ENCODE results near the gene CD9.

GRCh38 chr12:6202846-6203245 lies 2.6 kb downstream of the CD9 start:
- no peak for TF ChIP-seq ARNTL (CRISPR knock-in tag; IDR thresholded peaks at IDR 0.05; ENCODE audit: borderline replicate concordance, low read depth)
- no peak for TF ChIP-seq ESRRG (CRISPR knock-in tag; IDR thresholded peaks at IDR 0.05)
- TF ChIP-seq OSR1 (CRISPR knock-in tag; IDR thresholded peaks at IDR 0.05), result no peak
- no peak for TF ChIP-seq TCF4 (CRISPR knock-in tag; IDR thresholded peaks at IDR 0.05; ENCODE audit: borderline replicate concordance)
- no peak for TF ChIP-seq TSHZ2 (CRISPR knock-in tag; IDR thresholded peaks at IDR 0.05)
- no peak for TF ChIP-seq PATZ1 (CRISPR knock-in tag; IDR thresholded peaks at IDR 0.05; ENCODE audit: borderline replicate concordance)
- TF ChIP-seq ZNF8 (CRISPR knock-in tag; IDR thresholded peaks at IDR 0.05), result no peak
- no peak for TF ChIP-seq ZFP3 (CRISPR knock-in tag; IDR thresholded peaks at IDR 0.05)
- no peak for TF ChIP-seq ZFP30 (CRISPR knock-in tag; IDR thresholded peaks at IDR 0.05)
- TF ChIP-seq, protein P1, sequence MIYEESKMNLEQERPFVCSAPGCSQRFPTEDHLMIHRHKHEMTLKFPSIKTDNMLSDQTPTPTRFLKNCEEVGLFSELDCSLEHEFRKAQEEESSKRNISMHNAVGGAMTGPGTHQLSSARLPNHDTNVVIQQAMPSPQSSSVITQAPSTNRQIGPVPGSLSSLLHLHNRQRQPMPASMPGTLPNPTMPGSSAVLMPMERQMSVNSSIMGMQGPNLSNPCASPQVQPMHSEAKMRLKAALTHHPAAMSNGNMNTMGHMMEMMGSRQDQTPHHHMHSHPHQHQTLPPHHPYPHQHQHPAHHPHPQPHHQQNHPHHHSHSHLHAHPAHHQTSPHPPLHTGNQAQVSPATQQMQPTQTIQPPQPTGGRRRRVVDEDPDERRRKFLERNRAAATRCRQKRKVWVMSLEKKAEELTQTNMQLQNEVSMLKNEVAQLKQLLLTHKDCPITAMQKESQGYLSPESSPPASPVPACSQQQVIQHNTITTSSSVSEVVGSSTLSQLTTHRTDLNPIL (CRISPR knock-in tag; IDR thresholded peaks at IDR 0.05; ENCODE audit: low read depth), result no peak

Data from SK-N-SH treated with all-trans-retinoic acid at 6 μM for 48 hours (cell line).